Panc1 (cell line): ENCODE results near the gene ZNF805. TPM values are rescaled to one million over a fixed set of nuclear protein-coding genes. Genes with fewer than 3 reads are reported as not detected.

Experiments used
- ATAC-seq: fragments of 200-7000 bp; cut with Tn5 transposase; 2 replicates; pipeline ENCODE4 v1.9.1; 2020; ENCODE audit warnings: mild to moderate bottlenecking, moderate library complexity
- BruUV-seq: library from RNA; stranded (reverse); fragments of 400-500 nt; replicated peaks from 2 replicates; lab custom pipeline; 2021; lab: Mats Ljungman, UMichigan
- CTCF ChIA-PET: fragments of 300-600 bp; sonication (Branson Sonifier 250); formaldehyde crosslinking; loops from one replicate; lab custom pipeline; 2022; ENCODE audit warnings: antibody characterized with exemption; lab: Charles Lee
- POLR2A ChIA-PET: fragments of 300-600 bp; sonication (Branson Sonifier 250); formaldehyde crosslinking; loops from one replicate; lab custom pipeline; 2022; ENCODE audit warnings: antibody characterized with exemption; lab: Charles Lee
- DNase-seq: peaks from one replicate; pipeline ENCODE4 v3.0.0-alpha.2; 2010; ENCODE audit warnings: low read depth, low spot score
- H3K27ac ChIP-seq: 2 replicates; pipeline ENCODE4 v1.5.1; 2011; ENCODE audit warnings: mild to moderate bottlenecking, low read length, inconsistent platforms
- H3K27me3 ChIP-seq: fragments of 200-500 bp; sonication (Bioruptor generic); 2 replicates; pipeline ENCODE4 v1.6.0; 2014; ENCODE audit warnings: low read length, inconsistent platforms; ENCODE audit not compliant: control insufficient read depth, insufficient read depth
- H3K36me3 ChIP-seq: fragments of 200-500 bp; sonication (Bioruptor generic); 2 replicates; pipeline ENCODE4 v1.5.1; 2014; ENCODE audit warnings: inconsistent platforms, mild to moderate bottlenecking, low read length, moderate library complexity; ENCODE audit not compliant: control insufficient read depth, insufficient read depth
- H3K4me1 ChIP-seq: 2 replicates; pipeline ENCODE4 v1.5.1; 2011; ENCODE audit warnings: inconsistent platforms, mild to moderate bottlenecking, low read length, moderate library complexity; ENCODE audit not compliant: control insufficient read depth, insufficient read depth
- H3K4me3 ChIP-seq, 2 experiments: 2 replicates each; pipeline ENCODE4 v1.5.1; 2011 to 2012; ENCODE audit warnings: low read depth in 2 of 2, low read length in 2 of 2, mild to moderate bottlenecking in 2 of 2, inconsistent platforms in 1 of 2, moderate library complexity in 1 of 2
- H3K9me3 ChIP-seq: fragments of 200-500 bp; sonication (Bioruptor generic); 2 replicates; pipeline ENCODE4 v1.5.1; 2014; ENCODE audit warnings: low read depth, mild to moderate bottlenecking, inconsistent platforms, low read length, moderate library complexity; ENCODE audit not compliant: control insufficient read depth, insufficient read depth
- POLR2AphosphoS5 ChIP-seq: IDR thresholded peaks from 2 replicates; pipeline ENCODE4 v1.6.1; 2012; ENCODE audit warnings: mild to moderate bottlenecking, low read depth, low read length, moderate library complexity
- SIN3A ChIP-seq: IDR thresholded peaks from 2 replicates; pipeline ENCODE4 v1.6.1; 2012; ENCODE audit warnings: low read depth, mild to moderate bottlenecking, low read length, moderate library complexity, borderline replicate concordance; ENCODE audit not compliant: insufficient read depth
- TCF7L2 ChIP-seq: IDR thresholded peaks from 2 replicates; pipeline ENCODE4 v1.6.1; 2011; ENCODE audit warnings: mild to moderate bottlenecking, low read depth, low read length, inconsistent platforms
- in situ Hi-C: cut with HindIII; loops from 2 replicates; pipeline ENCODE4 v1.10.0; 2016; ENCODE audit warnings: low sequenced_read_pairs, low pct_unique_long_range_greater_than_20kb
- intact Hi-C: fragments of 100-400 bp; cut with micrococcal nuclease; formaldehyde crosslinking; loops from one replicate; pipeline ENCODE4 v1.10.0; 2022; ENCODE audit not compliant: unreplicated experiment
- total RNA-seq: library from RNA; stranded (reverse); gene quantifications from one replicate; pipeline ENCODE4 v1.2.1, GENCODE V29; 2021; ENCODE audit not compliant: unreplicated experiment
- TF ChIP-seq, protein P1 (sequence below), 2 experiments: IDR thresholded peaks; 2 replicates each; pipeline ENCODE4 v1.6.1; 2011 to 2012; ENCODE audit warnings: low read depth in 2 of 2, control low read depth in 1 of 2, low read length in 1 of 2, mild to moderate bottlenecking in 1 of 2, moderate library complexity in 1 of 2; ENCODE audit not compliant: insufficient read depth in 1 of 2
- TF ChIP-seq, protein P2 (sequence below): fragments of 450-650 bp; IDR thresholded peaks from 2 replicates; pipeline ENCODE4 v1.5.1; 2017; ENCODE audit warnings: mild to moderate bottlenecking

The ZNF805 gene
- total RNA-seq, 1 experiment from 2014 or later = 16.8 TPM

DNA sequence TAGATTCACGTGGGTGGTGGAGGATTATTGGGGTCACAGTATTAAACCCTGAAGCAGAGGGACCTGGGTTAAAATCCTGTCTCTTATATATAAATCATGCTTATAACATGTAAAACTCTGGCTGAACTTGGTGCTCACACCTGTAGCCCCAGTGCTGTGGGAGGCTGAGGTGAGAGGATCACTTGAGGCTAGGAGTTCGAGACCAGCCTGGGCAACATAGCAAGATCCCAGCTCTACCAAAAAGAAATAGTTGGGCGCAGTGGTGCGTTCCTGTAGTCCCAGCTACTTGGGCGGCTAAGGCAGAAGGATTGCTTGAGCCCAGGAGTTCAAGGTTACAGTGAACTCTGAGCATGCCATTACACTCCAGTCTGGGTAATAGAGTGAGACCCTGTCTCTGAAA is 2.4 kb downstream of the ZNF805 start:
- TF ChIP-seq, protein P1, sequence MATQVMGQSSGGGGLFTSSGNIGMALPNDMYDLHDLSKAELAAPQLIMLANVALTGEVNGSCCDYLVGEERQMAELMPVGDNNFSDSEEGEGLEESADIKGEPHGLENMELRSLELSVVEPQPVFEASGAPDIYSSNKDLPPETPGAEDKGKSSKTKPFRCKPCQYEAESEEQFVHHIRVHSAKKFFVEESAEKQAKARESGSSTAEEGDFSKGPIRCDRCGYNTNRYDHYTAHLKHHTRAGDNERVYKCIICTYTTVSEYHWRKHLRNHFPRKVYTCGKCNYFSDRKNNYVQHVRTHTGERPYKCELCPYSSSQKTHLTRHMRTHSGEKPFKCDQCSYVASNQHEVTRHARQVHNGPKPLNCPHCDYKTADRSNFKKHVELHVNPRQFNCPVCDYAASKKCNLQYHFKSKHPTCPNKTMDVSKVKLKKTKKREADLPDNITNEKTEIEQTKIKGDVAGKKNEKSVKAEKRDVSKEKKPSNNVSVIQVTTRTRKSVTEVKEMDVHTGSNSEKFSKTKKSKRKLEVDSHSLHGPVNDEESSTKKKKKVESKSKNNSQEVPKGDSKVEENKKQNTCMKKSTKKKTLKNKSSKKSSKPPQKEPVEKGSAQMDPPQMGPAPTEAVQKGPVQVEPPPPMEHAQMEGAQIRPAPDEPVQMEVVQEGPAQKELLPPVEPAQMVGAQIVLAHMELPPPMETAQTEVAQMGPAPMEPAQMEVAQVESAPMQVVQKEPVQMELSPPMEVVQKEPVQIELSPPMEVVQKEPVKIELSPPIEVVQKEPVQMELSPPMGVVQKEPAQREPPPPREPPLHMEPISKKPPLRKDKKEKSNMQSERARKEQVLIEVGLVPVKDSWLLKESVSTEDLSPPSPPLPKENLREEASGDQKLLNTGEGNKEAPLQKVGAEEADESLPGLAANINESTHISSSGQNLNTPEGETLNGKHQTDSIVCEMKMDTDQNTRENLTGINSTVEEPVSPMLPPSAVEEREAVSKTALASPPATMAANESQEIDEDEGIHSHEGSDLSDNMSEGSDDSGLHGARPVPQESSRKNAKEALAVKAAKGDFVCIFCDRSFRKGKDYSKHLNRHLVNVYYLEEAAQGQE (IDR thresholded peaks at IDR 0.05; ENCODE audit: insufficient read depth in 1 of 2, low read depth in 2 of 2, low read length in 1 of 2) = no peak
- TF ChIP-seq SIN3A = no peak
- TF ChIP-seq, protein P2, sequence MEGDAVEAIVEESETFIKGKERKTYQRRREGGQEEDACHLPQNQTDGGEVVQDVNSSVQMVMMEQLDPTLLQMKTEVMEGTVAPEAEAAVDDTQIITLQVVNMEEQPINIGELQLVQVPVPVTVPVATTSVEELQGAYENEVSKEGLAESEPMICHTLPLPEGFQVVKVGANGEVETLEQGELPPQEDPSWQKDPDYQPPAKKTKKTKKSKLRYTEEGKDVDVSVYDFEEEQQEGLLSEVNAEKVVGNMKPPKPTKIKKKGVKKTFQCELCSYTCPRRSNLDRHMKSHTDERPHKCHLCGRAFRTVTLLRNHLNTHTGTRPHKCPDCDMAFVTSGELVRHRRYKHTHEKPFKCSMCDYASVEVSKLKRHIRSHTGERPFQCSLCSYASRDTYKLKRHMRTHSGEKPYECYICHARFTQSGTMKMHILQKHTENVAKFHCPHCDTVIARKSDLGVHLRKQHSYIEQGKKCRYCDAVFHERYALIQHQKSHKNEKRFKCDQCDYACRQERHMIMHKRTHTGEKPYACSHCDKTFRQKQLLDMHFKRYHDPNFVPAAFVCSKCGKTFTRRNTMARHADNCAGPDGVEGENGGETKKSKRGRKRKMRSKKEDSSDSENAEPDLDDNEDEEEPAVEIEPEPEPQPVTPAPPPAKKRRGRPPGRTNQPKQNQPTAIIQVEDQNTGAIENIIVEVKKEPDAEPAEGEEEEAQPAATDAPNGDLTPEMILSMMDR = no peak
- no peak for TF ChIP-seq TCF7L2
- no peak for TF ChIP-seq POLR2AphosphoS5
- H3K36me3 ChIP-seq = peaks cover 3% of the 10 kb centered on the region; the same call in 1 of the 2 replicates
- no peak for ATAC-seq
- ChIA-PET POLR2A (no interaction called here), CTCF (no interaction called here)
- H3K4me3 ChIP-seq = no peak overlapping the region
- no peak for DNase-seq
- BruUV-seq = no TSS peak
- in situ Hi-C loops = no loop called here
- H3K27ac ChIP-seq = no peak overlapping the region
- no peaks in the 10 kb centered on the region for H3K9me3 ChIP-seq
- intact Hi-C loops = no loop called here
- H3K27me3 ChIP-seq = no peaks in the 10 kb centered on the region
- H3K4me1 ChIP-seq = peaks cover 13% of the 10 kb centered on the region

GRCh38 chr19:57244513-57244912 is 4.1 kb downstream of the ZNF805 start:
- Histone ChIP-seq H3K27ac (no peak overlapping the region), H3K4me3 (no peak overlapping the region), H3K36me3 (peaks cover 11% of the 10 kb centered on the region), H3K4me1 (peaks cover 13% of the 10 kb centered on the region), H3K27me3 (no peaks in the 10 kb centered on the region), H3K9me3 (no peaks in the 10 kb centered on the region)
- ChIA-PET POLR2A (no interaction called here), CTCF (interaction anchor here (0.5 kb wide), 1 partner anchor 18 kb away, joined by 3 read pairs; no protein-coding TSS in a partner anchor)
- TF ChIP-seq, protein P1 (IDR thresholded peaks at IDR 0.05; ENCODE audit: insufficient read depth in 1 of 2, low read depth in 2 of 2, low read length in 1 of 2) = no peak
- in situ Hi-C loops (no loop called here), intact Hi-C loops (no loop called here)
- no TSS peak for BruUV-seq
- ATAC-seq = no peak
- DNase-seq = no peak
